ENCODE measurements around the gene CYSLTR2.
A peak's percentile ranks its signal among the peaks of the same experiment; 100 is the strongest.

CYSLTR2 gene

DNA sequence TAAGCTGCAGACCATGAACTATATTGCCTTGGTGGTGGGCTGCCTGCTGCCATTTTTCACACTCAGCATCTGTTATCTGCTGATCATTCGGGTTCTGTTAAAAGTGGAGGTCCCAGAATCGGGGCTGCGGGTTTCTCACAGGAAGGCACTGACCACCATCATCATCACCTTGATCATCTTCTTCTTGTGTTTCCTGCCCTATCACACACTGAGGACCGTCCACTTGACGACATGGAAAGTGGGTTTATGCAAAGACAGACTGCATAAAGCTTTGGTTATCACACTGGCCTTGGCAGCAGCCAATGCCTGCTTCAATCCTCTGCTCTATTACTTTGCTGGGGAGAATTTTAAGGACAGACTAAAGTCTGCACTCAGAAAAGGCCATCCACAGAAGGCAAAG lies 53.7 kb downstream of the CYSLTR2 start:
- no peak for DNase-seq

DNA sequence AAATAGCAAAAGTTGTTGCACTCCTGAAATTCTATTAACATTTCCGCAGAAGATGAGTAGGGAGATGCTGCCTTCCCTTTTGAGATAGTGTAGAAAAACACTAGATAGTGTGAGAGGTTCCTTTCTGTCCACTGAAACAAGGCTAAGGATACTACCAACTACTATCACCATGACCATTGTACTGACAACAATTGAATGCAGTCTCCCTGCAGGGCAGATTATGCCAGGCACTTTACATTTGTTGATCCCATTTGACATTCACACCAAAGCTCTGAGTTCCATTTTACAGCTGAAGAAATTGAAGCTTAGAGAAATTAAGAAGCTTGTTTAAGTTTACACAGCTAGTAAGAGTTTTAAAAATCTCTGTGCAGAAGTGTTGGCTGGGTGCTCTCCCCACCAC lies 55.0 kb downstream of the CYSLTR2 start:
- DNase-seq, result no peak

DNA sequence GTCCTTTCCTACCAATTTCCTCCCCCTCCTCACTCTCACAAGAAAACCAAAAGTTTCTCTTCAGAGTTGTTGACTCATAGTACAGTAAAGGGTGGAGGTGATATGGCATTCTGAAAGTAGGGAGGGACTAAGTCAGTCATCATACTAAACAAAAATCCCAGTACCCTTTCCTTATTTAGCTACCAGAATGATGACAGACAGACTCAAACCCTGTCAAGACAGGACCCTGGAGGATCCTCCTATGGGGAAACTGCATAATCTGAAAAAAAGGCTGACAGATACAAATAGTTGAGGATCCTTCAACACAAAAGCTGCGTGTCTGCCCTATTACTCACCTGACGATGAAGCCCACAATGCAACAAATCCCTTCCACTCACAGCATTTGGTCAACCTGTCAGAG lies 55.5 kb downstream of the CYSLTR2 start:
- no peak for DNase-seq

DNA sequence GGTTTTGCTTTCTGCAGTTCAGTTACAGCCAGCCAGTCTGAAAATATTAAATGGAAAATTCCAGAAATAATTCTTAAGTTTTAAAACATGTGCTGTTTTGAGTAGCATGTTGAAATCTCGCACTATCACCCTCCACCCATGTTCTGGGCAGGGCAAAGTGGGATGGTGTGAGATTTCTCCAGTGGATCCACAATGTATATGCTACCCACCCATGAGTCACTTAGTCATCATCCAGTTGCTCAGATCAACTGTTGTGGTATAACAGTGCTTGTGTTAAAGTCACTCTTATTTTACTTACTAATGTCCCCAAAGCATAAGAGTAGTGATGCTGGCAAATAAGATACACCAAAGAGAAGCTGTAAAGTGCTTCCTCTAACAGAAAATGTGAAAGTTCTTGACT lies 56.4 kb downstream of the CYSLTR2 start:
- no peak for DNase-seq

GRCh38 chr13:48712141-48712540 lies 58.4 kb downstream of the CYSLTR2 start:
- no peak for DNase-seq

DNA sequence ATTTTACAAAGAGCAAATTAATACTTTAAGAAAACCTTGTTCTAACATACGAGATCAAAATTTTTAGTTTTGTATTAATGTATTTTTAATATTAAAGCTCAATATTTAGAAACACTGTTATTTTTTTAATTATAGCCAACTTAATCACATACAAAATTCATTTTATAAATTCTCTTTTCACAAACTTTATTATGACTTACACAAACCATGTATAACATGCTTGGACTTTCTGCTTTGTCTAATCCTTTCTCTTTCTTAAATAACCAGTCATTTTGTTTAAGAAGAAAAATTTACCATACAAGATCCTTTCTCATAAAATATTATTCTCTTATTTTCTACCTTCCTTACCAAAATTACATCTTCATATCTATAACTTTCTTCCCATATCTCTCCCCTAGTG lies 62.2 kb downstream of the CYSLTR2 start:
- DNase-seq, result no peak

- DNase-seq, result no peak
Measured at GRCh38 chr13:48720621-48721020, 66.9 kb downstream of the CYSLTR2 start.

- no peak for DNase-seq
Measured at GRCh38 chr13:48723168-48723567, 69.4 kb downstream of the CYSLTR2 start.

- DNase-seq, result no peak
Measured at GRCh38 chr13:48725271-48725670, 71.5 kb downstream of the CYSLTR2 start.

GRCh38 chr13:48726711-48727110 lies 73.0 kb downstream of the CYSLTR2 start:
- DNase-seq, result no peak

- DNase-seq, result no peak
Measured at GRCh38 chr13:48727241-48728011, 73.7 kb downstream of the CYSLTR2 start.

DNA sequence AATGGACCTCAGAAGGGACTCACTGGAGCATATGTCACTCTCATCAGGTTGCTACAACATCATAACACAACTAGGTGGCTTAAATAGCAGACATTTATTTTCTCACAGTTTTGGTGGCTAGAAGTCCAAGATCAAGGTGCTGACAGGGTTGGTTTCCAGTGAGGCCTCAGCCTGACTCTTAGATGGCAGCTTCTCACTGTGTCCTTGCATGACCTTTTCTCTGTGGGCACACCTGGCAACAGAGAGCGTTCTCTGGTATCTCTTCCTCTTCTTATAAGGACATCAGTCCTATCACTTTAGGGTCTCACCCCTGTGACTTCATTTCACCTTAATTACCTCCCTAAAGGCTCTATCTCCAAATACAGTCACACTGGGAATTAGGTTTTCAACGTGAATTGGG lies 74.5 kb downstream of the CYSLTR2 start:
- DNase-seq, result no peak

GRCh38 chr13:48728876-48729275 lies 75.1 kb downstream of the CYSLTR2 start:
- DNase-seq, result no peak

DNA sequence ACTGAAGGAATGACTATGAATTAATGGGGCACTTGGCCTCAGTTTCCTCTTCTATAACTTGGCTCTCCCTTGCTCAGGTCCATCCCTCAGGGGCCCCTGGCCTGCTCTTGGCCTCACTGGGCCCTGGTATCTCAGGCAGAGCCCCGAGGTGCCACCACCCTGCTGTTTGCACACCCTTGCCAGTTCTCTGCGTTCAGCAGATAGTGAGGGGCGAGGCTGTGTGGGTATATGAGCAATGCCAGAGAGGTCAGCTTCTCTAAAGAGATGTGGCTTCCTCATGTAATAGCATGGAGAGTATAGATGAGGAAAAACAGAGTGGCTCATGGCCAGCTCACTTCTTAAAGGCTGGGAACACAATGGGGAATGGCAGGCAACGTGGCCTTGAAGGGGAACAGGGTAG lies 76.1 kb downstream of the CYSLTR2 start:
- no peak for DNase-seq

- peak in 1 of 2 donors; percentile 12 for DNase-seq
Measured at GRCh38 chr13:48731001-48731658, 77.4 kb downstream of the CYSLTR2 start.

GRCh38 chr13:48731957-48732569 lies 78.3 kb downstream of the CYSLTR2 start:
- peak; percentile 53 to 64 for DNase-seq

- no peak for DNase-seq
Measured at GRCh38 chr13:48733739-48734335, 80.1 kb downstream of the CYSLTR2 start.

DNA sequence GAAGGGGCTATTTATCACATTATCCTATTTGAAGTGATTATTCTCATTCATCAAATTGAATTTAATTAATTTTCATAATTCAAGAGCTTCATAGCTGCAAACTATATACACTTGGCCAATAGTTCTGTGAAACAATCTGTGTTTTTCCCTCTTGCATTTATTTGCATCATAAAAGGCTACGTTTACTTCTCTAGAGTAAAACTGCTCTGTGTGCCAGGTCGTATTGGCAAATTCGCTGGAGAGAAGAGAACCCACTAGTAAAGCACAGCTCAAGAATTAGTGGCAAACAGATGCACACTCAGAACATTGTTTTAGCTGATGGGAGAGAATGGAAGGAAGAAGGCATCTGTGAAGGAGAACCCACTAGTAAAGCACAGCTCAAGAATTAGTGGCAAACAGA lies 81.8 kb downstream of the CYSLTR2 start:
- DNase-seq, result no peak

- no peak for DNase-seq
Measured at GRCh38 chr13:48737689-48738088, 84.0 kb downstream of the CYSLTR2 start.

GRCh38 chr13:48738311-48738710 lies 84.6 kb downstream of the CYSLTR2 start:
- no peak for DNase-seq

- DNase-seq, result no peak
Measured at GRCh38 chr13:48739386-48739964, 85.7 kb downstream of the CYSLTR2 start.

GRCh38 chr13:48741377-48741776 lies 87.6 kb downstream of the CYSLTR2 start:
- DNase-seq, result no peak

GRCh38 chr13:48746821-48747220 lies 93.1 kb downstream of the CYSLTR2 start:
- no peak for DNase-seq
